ENCODE measurements around the gene IL10RB. TPM values are rescaled to one million over a fixed set of nuclear protein-coding genes. Genes with fewer than 3 reads are reported as not detected.
"Not testable (repeated sequence)": the region's sequence is repeated elsewhere in the genome, so short reads cannot be mapped to it uniquely, and the experiment has no call there.

Gene IL10RB
- total RNA-seq, 1 donor from 2014 or later: 31.7 TPM

DNA sequence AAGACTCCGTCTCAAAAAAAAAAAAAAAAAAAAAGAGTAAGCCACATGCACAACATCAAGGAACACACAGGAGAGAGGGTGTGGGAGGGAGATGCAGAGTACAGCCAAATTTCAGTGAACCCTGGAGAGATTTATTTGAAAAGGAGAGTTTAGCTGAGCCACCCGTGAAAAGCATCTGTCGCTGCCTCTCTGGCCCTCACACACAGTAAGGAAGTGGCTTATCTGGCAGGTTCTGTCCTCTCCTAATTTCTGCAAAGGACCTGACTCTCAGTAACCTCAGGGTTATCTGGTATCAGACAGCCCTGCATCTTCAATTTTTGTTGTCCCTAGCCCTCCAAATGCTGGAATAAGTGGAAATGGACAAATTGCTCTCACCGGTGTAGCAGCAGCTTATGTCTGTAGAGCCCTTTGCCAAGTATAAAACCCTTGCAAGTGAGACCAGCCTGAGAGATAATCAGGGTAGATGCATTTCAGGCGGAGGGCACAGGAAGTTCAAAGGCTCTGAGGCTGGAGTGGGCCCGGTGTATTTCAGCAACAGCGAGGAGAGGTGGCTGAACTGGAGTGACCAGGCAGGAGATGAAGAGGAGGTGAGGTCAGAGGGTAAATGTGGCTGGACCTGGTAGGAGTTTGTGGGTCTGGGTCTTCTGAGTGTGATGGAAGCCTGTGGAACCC lies 16.7 kb upstream of the IL10RB start:
- Histone ChIP-seq H3K9me3 (no peaks in the 10 kb centered on the region), H3K4me3 (no peak overlapping the region), H3K27me3 (no peaks in the 10 kb centered on the region), H3K36me3 (peaks cover 0 to 62% of the 10 kb centered on the region in 2 donors), H3K4me1 (no peaks in the 10 kb centered on the region), H3K27ac (no peak overlapping the region)
- intact Hi-C loops (cut with DNase I): no loop called here
- no peak for DNase-seq (ENCODE audit: extremely low spot score in 2 of 2)
- TF ChIP-seq, protein P1, sequence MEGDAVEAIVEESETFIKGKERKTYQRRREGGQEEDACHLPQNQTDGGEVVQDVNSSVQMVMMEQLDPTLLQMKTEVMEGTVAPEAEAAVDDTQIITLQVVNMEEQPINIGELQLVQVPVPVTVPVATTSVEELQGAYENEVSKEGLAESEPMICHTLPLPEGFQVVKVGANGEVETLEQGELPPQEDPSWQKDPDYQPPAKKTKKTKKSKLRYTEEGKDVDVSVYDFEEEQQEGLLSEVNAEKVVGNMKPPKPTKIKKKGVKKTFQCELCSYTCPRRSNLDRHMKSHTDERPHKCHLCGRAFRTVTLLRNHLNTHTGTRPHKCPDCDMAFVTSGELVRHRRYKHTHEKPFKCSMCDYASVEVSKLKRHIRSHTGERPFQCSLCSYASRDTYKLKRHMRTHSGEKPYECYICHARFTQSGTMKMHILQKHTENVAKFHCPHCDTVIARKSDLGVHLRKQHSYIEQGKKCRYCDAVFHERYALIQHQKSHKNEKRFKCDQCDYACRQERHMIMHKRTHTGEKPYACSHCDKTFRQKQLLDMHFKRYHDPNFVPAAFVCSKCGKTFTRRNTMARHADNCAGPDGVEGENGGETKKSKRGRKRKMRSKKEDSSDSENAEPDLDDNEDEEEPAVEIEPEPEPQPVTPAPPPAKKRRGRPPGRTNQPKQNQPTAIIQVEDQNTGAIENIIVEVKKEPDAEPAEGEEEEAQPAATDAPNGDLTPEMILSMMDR (IDR thresholded peaks at IDR 0.05): no peak
- TF ChIP-seq POLR2AphosphoS5 (IDR thresholded peaks at IDR 0.05; ENCODE audit: insufficient read depth in 1 of 2, low read depth in 1 of 2) (no peak), POLR2A (IDR thresholded peaks at IDR 0.05) (no peak)

DNA sequence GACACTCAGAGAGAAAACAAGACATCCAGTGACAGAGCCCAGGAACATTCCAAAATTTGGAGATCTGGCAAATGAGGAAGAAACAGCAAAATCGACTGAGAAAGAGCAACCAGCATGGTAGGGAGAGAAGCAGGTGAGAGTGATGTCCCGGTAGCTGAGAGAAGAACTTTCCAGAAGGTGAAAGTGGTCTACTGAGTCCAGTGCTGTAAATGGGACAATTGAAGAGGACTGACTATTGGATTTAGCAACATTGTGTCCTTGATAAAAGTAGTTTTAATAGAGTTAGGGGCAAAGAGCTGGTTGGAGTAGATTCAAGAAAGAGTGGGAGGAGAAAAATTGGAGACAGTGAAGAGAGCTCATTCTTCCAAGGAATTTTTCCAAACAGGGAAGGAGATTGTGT lies 15.0 kb upstream of the IL10RB start:
- intact Hi-C loops (cut with DNase I): no loop called here
- no peak for DNase-seq (ENCODE audit: extremely low spot score in 2 of 2)
- H3K27me3 ChIP-seq: no peaks in the 10 kb centered on the region
- TF ChIP-seq, protein P1 (IDR thresholded peaks at IDR 0.05): no peak
- no peak for TF ChIP-seq POLR2AphosphoS5 (IDR thresholded peaks at IDR 0.05; ENCODE audit: insufficient read depth in 1 of 2, low read depth in 1 of 2)
- TF ChIP-seq POLR2A (IDR thresholded peaks at IDR 0.05): no peak
- H3K27ac ChIP-seq: no peak overlapping the region
- H3K4me3 ChIP-seq: no peak overlapping the region
- H3K4me1 ChIP-seq: no peaks in the 10 kb centered on the region
- peaks cover 0 to 52% of the 10 kb centered on the region in 2 donors for H3K36me3 ChIP-seq
- no peaks in the 10 kb centered on the region for H3K9me3 ChIP-seq

DNA sequence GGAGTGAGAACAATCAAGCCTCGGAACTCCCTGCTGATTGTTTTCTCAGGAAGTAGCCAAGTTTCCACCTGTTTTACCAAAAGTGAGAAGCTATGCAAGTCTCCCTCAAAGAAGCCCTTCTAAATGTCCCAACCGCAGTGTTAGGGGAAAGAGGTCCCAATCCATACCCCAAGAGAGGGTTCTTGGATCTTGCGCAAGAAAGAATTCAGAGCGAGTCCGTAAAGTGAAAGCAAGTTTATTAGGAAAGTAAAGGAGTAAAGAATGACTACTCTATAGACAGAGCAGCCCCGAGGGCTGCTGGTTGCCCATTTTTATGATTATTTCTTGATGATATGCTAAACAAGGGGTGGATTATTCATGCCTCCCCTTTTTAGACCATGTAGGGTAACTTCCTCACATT lies 12.8 kb upstream of the IL10RB start:
- H3K4me3 ChIP-seq; intact Hi-C loops (cut with DNase I); DNase-seq (ENCODE audit: extremely low spot score in 2 of 2); H3K9me3 ChIP-seq; H3K27me3 ChIP-seq; H3K4me1 ChIP-seq; H3K27ac ChIP-seq: not testable (repeated sequence)
- peaks cover 0 to 43% of the 10 kb centered on the region in 2 donors for H3K36me3 ChIP-seq

- no peaks in the 10 kb centered on the region for H3K27me3 ChIP-seq
- TF ChIP-seq POLR2AphosphoS5 (IDR thresholded peaks at IDR 0.05; ENCODE audit: insufficient read depth in 1 of 2, low read depth in 1 of 2): no peak
- TF ChIP-seq, protein P1 (IDR thresholded peaks at IDR 0.05): no peak
- no peak for TF ChIP-seq POLR2A (IDR thresholded peaks at IDR 0.05)
- no peak overlapping the region for H3K27ac ChIP-seq
- no peaks in the 10 kb centered on the region for H3K9me3 ChIP-seq
- H3K36me3 ChIP-seq: peaks cover 0 to 39% of the 10 kb centered on the region in 2 donors
- no peak overlapping the region for H3K4me3 ChIP-seq
- no peaks in the 10 kb centered on the region for H3K4me1 ChIP-seq
- intact Hi-C loops (cut with DNase I): no loop called here
- DNase-seq (ENCODE audit: extremely low spot score in 2 of 2): no peak
Observed at GRCh38 chr21:33254766-33255165, 11.4 kb upstream of the IL10RB start.

DNA sequence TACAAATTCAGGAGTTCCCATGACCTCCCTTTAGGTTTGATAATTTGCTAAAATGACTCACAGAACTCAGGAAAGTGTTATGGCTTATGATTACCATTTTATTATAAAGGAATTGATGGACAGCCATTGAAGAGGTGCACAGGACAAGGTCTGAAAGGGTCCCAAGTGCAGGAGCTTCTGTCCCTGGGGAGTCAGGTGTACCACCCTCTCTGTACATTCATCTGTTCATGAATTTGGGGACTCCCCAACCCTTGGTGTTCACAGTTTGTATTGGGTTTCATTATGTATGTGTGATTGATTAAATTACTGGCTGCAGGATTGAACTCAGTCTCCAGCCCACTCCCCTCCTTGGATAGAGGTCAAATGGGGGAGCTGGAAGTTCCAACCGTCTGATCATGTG lies 10.8 kb upstream of the IL10RB start:
- Histone ChIP-seq H3K9me3 (no peaks in the 10 kb centered on the region), H3K27me3 (no peaks in the 10 kb centered on the region), H3K36me3 (peaks cover 0 to 39% of the 10 kb centered on the region in 2 donors), H3K4me3 (no peak overlapping the region), H3K4me1 (no peaks in the 10 kb centered on the region), H3K27ac (no peak overlapping the region)
- TF ChIP-seq, protein P1 (IDR thresholded peaks at IDR 0.05): no peak
- TF ChIP-seq POLR2AphosphoS5 (IDR thresholded peaks at IDR 0.05; ENCODE audit: insufficient read depth in 1 of 2, low read depth in 1 of 2) (no peak), POLR2A (IDR thresholded peaks at IDR 0.05) (no peak)
- DNase-seq (ENCODE audit: extremely low spot score in 2 of 2): no peak
- intact Hi-C loops (cut with DNase I): no loop called here

All from vagina (tissue), 2 donors.